HG02884 (cell line): ENCODE data around the gene KLKB1.

Source experiments
- ATAC-seq: cut with Tn5 transposase; IDR thresholded peaks from one replicate; pipeline ENCODE4 v1.9.1; 2021; ENCODE audit warnings: mild to moderate bottlenecking, moderate library complexity; ENCODE audit not compliant: unreplicated experiment

The KLKB1 gene

GRCh38 chr4:186227221-186227620 is at the start of gene KLKB1:
Gene KLKB1 (plus strand): TSS chr4:186227507. CDS start chr4:186228196, 689 bp downstream.
- ATAC-seq, result no peak

DNA sequence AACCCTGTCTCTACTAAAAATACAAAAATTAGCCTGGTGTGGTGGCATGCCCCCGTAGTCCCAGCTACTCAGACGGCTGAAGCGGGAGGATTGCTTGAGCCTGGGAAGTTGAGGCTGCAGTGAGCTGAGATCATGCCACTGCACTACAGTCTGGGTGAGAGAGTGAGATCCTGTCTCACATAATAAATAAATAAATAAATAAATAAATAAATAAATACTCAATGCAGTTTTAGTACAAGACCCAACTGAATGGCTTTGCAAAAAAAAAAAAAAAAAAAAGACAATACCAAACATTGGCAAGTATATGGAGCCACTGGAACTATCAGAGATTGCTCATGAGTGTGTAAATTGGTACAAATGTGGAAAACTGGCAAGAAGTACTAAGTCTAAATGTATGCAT is 39.2 kb upstream of the KLKB1 start:
- no peak for ATAC-seq

DNA sequence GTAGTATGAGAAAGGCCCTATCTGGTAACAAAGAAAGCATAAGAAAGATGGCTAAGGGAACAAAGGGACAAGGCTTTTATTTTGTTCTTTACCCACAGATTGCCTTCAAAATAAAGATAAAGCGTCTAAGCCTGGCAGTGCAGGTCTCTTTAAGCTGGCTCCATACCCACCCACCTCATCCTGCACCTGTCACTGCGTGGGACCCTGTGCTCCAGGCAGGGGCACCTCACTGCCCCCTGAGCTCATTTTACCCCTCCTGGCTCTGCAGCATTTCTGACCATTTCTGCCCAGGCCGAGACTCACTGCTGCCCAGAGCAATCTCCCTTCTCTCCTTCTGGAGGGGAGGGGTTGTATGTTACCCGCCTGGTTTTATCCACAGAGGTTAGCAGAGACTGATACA is 37.7 kb upstream of the KLKB1 start:
- ATAC-seq, result no peak

DNA sequence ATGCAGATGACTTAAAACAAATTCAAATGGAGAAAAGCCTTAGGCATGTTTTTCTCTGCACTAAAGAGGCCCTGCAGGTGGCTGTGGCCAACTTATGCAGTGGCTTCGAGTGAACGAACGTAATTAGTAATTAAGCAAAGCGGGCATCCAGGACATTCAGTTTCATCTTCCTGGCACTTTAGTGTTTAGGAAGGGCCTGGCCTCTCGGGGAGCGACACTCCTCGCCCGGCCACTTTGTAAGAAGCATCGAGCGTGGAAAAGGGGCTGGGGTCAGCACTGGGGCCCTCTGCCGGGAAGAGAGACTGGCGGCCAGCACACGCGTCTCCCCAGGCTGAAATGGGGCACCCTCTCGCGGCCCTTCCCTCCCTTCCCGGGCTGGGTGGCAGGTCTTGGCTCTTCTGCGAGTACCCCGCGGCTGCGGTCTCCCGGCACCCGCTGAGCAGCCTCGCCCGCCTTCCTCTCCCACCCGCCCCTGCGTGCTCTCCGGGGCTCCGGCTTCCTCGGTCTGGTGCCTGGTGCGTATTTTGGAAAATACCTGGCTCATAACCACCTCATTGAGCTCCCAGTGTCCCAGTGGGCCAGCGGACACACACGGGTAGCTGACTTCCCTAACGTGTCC is 36.6 kb upstream of the KLKB1 start:
- ATAC-seq, result peak; percentile 25

GRCh38 chr4:186191200-186192065 is 35.9 kb upstream of the KLKB1 start, which contains the start of gene CYP4V2:
Gene CYP4V2 (plus strand): TSS chr4:186191567. CDS start chr4:186191824, 257 bp downstream.
- peak; percentile 85 for ATAC-seq

GRCh38 chr4:186192066-186192612 is 35.2 kb upstream of the KLKB1 start:
- no peak for ATAC-seq

DNA sequence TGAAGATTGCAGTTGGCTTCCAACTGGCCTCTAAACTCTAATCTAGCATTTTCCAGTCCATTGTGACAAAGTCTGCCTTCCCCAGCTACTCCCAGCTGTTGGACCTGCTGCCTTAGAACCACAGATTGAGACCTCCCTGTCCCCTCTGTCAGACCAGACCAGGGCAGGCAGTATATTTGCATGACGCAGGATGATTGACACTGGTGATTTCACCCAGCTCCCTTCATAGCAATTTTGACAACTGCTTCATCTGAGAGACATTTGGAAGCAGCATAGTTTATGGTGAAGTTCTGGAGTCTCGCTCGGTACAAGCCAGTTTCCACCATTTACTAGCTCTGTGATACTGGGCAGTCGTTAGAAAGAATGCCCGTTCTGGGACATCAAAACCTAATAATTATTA is 33.5 kb upstream of the KLKB1 start:
- ATAC-seq, result no peak

GRCh38 chr4:186196063-186196462 is 31.2 kb upstream of the KLKB1 start:
- ATAC-seq, result no peak

DNA sequence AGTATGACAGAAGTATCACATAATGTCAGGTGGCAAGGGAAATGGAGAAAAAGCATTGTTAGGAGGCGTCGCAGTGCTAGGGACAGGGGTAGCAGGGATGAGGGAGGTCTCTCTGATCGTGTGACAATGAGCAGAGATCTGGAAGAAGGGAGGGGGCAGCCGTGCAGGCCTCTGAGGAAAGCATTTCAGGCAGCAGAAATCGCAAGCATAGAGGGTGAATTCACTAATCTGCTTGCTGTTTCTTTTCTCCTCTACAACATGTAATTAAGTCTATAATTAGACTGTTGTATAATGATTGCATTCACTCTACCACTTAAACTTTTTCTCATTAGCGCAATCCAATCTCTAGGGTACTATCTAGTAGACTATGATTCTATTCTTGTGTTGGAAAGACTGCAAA is 26.8 kb upstream of the KLKB1 start:
- ATAC-seq, result no peak

DNA sequence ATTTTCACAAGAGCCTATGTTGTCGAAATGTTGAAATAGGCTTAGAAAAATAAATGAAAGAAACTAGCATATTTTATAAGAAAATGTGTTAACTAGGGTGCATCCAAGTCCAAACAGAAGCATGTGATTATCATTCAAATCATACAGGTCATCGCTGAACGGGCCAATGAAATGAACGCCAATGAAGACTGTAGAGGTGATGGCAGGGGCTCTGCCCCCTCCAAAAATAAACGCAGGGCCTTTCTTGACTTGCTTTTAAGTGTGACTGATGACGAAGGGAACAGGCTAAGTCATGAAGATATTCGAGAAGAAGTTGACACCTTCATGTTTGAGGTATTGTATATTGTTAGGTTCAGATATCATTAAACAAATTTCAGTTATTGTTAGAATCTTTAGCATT is 26.3 kb upstream of the KLKB1 start:
- no peak for ATAC-seq

- ATAC-seq, result peak; percentile 65
These were observed 25.6 kb upstream of the KLKB1 start for GRCh38 chr4:186201535-186202230.

DNA sequence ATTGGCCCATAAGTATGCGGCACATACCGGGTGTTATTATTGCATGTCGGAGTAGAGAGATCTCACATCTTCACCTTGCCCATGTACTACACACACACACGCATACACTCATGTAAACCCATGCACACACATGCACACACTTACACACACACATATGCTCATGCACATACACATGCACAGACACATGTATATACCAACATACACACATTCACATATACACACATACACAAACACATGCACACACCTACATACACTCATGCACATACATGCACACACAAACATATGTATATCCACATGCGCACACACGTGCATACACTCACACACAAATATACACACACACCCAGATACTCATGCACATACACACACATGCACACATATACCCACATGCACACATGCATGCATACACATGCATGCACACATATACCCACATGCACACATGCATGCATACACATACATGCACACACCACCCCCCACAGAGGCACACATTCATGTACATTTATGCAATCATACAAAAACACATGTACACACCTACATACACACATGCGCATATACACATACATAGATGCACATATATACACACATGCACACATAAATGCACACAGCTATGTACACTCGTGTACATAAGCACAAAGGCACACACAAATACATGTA is 24.7 kb upstream of the KLKB1 start:
- no peak for ATAC-seq

- no peak for ATAC-seq
These were observed 23.9 kb upstream of the KLKB1 start for GRCh38 chr4:186203406-186203805.

GRCh38 chr4:186204103-186204559 is 23.2 kb upstream of the KLKB1 start:
- ATAC-seq, result no peak

- no peak for ATAC-seq
These were observed 22.6 kb upstream of the KLKB1 start for GRCh38 chr4:186204686-186205085.

DNA sequence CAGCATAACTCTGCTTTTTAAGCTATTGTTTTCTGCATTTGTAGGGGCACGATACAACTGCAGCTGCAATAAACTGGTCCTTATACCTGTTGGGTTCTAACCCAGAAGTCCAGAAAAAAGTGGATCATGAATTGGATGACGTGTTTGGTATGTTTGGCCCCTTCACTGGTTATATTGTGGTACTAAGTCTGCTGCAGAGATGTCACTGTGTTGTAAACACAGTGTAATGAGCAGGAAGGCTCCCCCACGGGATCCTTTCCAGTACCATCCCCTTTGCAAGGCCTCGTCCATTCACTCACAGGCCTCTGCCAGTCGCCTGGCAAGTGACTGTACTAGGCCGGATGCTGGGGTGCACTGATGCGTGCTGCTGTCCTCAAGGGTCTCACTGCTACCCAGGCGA is 22.2 kb upstream of the KLKB1 start:
- ATAC-seq, result no peak

- ATAC-seq, result no peak
These were observed 10.8 kb upstream of the KLKB1 start for GRCh38 chr4:186216465-186217024.

DNA sequence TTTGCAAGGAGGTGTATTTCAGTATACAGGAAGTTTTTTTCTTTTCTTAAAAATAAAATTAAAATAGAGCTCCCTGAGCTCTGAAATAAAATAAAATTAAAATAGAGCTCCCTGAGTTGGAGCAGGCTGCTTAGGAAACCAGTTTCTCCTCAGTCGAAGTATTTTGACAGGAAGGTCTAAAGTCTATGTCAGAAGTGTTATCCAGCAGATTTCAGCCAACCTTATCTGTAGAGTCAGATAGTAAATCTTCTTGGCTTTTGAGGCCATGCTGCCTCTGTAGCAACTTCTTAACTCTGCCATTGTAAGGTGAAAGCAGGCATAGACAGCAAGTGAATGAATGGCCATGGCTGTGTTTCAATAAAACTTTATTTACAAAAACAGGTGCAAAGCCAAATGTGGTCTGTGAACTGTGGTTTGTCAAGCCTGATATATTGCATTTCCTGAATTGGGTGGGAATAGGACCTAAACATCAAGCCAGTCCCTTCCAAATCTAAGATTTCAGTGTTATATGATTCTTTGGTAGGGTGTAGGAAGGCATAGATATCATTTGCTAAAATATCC is 9.5 kb upstream of the KLKB1 start:
- no peak for ATAC-seq

DNA sequence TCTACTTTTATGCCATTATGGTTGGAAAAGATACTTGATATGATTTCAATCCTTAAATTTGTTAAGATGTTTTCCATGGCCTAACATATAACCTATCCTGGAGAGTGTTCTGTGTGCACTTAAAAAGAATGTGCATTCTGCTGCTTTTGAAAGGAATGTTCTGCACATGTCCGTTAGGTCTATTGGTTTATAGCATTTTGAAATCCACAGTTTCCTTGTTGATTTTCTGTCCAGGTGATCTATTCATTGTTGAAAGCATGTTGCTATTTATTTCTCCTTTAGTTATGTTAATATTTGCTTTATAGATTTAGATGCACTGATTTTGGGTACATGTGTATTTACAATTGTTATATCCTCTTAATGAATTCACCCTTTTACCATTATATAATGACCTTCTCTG is 5.7 kb upstream of the KLKB1 start:
- no peak for ATAC-seq

DNA sequence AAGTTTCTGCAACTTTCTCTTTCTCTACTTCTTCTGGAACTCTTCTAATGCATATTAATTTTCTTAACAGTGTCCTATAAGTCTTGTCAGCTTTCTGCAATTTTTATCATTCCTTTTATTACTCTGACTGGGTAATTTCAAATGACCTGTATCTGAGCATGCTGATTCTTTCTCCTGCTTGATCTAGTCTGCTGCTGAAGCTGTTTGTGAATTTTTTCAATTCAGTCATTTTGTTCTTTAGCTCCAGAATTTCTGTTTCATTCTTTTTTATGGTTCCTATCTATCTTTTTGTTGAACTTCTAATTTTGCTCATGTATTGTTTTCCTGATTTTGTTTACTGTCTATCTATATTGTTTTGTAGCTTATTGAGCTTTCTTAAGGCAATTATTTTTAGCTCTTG is 1.5 kb upstream of the KLKB1 start:
- no peak for ATAC-seq
